WERI-Rb-1 (cell line): ENCODE measurements around the gene CIART.
"Not testable (repeated sequence)": the region's sequence is repeated elsewhere in the genome, so short reads cannot be mapped to it uniquely, and the experiment has no call there.

Source experiments
- DNase-seq: peaks from one replicate; pipeline ENCODE4 v3.0.0-alpha.2; 2020
- H3K27ac ChIP-seq: fragments of 250-450 bp; sonication (Bioruptor Pico); 2 replicates; pipeline ENCODE4 v1.5.1; 2020; ENCODE audit warnings: mild to moderate bottlenecking, moderate library complexity
- H3K27me3 ChIP-seq: fragments of 250-450 bp; sonication (Bioruptor Pico); 2 replicates; pipeline ENCODE4 v1.5.1; 2021; ENCODE audit warnings: mild to moderate bottlenecking, low read depth, moderate library complexity; ENCODE audit not compliant: insufficient read depth, severe bottlenecking
- H3K36me3 ChIP-seq: fragments of 250-450 bp; sonication (Bioruptor Pico); 2 replicates; pipeline ENCODE4 v1.5.1; 2020; ENCODE audit warnings: mild to moderate bottlenecking, moderate library complexity
- H3K4me3 ChIP-seq: 2 replicates; pipeline ENCODE4 v1.5.1; 2011; ENCODE audit warnings: low read depth, mild to moderate bottlenecking, control low read depth, low read length
- H3K9me3 ChIP-seq: fragments of 250-450 bp; sonication (Bioruptor Pico); 2 replicates; pipeline ENCODE4 v1.5.1; 2021; ENCODE audit warnings: mild to moderate bottlenecking, moderate library complexity; ENCODE audit not compliant: severe bottlenecking
- CTCF ChIP-seq: IDR thresholded peaks from 2 replicates; pipeline ENCODE4 v1.5.1; 2011; ENCODE audit warnings: low read depth, mild to moderate bottlenecking, control low read depth, inconsistent platforms, low read length

Gene CIART

GRCh38 chr1:150293433-150294253, 11.3 kb downstream of the CIART start, which contains the start of gene MRPS21:
Gene MRPS21 (plus strand): TSS chr1:150293861. CDS start chr1:150294367, 506 bp downstream.
- H3K27me3 ChIP-seq: no peaks in the 10 kb centered on the region
- TF ChIP-seq CTCF: no peak
- peak within 1 kb of the TSS; percentile 88 for H3K4me3 ChIP-seq
- peak; percentile 96 for DNase-seq
- H3K9me3 ChIP-seq: no peaks in the 10 kb centered on the region
- H3K36me3 ChIP-seq: peaks cover 47% of the 10 kb centered on the region
- peak within 1 kb of the TSS; percentile 85 for H3K27ac ChIP-seq

GRCh38 chr1:150295476-150295875, 13.1 kb downstream of the CIART start:
- Histone ChIP-seq H3K9me3 (no peaks in the 10 kb centered on the region), H3K36me3 (peaks cover 65% of the 10 kb centered on the region), H3K4me3 (no peak overlapping the region), H3K27me3 (no peaks in the 10 kb centered on the region), H3K27ac (no peak overlapping the region)
- DNase-seq: no peak
- TF ChIP-seq CTCF: no peak

- DNase-seq: no peak
- Histone ChIP-seq H3K36me3 (peaks cover 88% of the 10 kb centered on the region), H3K27ac (no peak overlapping the region), H3K9me3 (no peaks in the 10 kb centered on the region), H3K27me3 (no peaks in the 10 kb centered on the region), H3K4me3 (no peak overlapping the region)
- no peak for TF ChIP-seq CTCF
Measured at GRCh38 chr1:150299716-150300115, 17.4 kb downstream of the CIART start.

GRCh38 chr1:150302338-150302737, 20.0 kb downstream of the CIART start:
- H3K4me3 ChIP-seq: no peak overlapping the region
- DNase-seq: no peak
- no peak for TF ChIP-seq CTCF
- peaks cover 86% of the 10 kb centered on the region for H3K36me3 ChIP-seq
- H3K27ac ChIP-seq: no peak overlapping the region
- no peaks in the 10 kb centered on the region for H3K9me3 ChIP-seq
- no peaks in the 10 kb centered on the region for H3K27me3 ChIP-seq

- Histone ChIP-seq H3K4me3 (no peak overlapping the region), H3K27ac (no peak overlapping the region), H3K36me3 (peaks cover 86% of the 10 kb centered on the region), H3K27me3 (no peaks in the 10 kb centered on the region), H3K9me3 (no peaks in the 10 kb centered on the region)
- DNase-seq: no peak
- no peak for TF ChIP-seq CTCF
Measured at GRCh38 chr1:150302902-150303301, 20.5 kb downstream of the CIART start.

- H3K27me3 ChIP-seq, H3K27ac ChIP-seq, DNase-seq, H3K4me3 ChIP-seq, H3K9me3 ChIP-seq: not testable (repeated sequence)
- H3K36me3 ChIP-seq: peaks cover 55% of the 10 kb centered on the region
Measured at GRCh38 chr1:150308585-150308984, 26.2 kb downstream of the CIART start.
